GM19397 (cell line): ENCODE results near the gene PLCL2.

Experiments
- ATAC-seq: cut with Tn5 transposase; IDR thresholded peaks from one replicate; pipeline ENCODE4 v1.9.1; 2021; ENCODE audit warnings: mild to moderate bottlenecking, moderate library complexity; ENCODE audit not compliant: unreplicated experiment

PLCL2 gene

DNA sequence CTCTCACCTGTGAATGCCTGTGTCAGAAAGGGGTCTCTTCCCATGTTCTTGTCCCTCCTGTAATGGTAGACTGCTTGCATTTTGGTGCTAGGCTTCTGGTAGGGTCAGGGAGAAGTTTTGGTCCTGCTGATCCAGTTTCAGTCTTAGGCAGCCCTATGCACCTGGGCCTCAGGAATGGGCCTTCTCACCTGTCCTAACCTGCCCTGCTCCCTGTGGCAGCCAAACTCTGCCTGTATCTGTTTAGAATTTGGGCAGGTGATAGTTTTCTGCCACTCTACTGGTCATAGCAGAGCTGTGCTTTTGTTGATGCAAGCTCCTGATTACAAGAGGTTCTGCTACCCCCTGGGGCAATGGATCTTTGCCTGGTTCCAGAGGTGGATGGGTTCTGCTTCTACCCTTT lies 118.7 kb downstream of the PLCL2 start:
- ATAC-seq = no peak

DNA sequence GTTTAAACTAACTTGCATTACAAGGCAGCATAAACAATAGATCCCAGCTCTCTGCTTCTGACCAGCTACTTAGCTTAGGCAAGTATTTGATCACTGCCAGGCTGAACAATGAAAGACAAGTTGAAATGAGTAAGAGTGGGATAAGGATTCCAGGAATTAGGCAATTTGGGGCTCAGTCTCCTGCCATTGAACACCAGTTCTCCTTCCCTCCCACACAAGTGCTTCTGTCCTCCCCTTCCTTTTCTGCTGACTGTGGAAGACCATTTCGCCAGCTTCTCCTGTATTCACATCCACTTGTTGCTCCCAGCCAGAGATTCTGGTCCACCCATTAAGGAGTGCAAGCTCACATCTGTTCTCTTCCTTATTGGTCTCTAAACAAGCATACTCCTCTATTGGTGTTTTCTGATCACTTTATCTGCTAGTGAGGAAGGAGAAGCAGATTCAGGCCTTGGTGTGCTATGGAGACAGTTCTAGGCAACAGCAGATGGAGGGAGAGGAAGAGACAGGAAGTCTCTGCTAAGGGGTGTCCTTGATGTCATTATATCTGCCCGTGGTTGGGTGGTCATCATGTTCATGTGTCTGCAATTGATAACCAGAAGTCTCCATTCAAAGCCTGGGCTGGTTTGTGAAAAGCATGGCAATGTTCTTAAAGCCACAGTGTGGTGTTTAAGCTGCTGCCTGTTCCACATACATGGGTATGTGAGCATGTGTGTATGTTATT lies 121.5 kb downstream of the PLCL2 start:
- ATAC-seq = no peak

DNA sequence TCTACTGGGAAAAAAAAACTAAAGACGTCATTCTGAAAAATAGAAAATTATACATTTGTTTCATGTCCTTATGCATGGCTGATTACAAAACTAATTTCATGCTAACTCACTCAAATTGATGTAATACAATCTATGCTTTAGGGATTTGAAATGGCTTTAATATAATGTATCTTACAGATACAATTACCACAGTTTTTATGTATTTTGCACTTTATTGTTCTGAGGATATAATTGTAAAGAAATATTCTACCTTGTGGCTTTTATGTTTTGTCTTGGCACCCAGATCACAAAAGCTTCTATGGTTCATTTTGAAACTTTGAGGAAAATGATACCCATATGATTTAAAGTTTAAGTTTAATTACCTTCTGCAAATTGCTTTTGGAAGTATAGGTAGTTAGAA lies 122.5 kb downstream of the PLCL2 start:
- ATAC-seq = no peak

DNA sequence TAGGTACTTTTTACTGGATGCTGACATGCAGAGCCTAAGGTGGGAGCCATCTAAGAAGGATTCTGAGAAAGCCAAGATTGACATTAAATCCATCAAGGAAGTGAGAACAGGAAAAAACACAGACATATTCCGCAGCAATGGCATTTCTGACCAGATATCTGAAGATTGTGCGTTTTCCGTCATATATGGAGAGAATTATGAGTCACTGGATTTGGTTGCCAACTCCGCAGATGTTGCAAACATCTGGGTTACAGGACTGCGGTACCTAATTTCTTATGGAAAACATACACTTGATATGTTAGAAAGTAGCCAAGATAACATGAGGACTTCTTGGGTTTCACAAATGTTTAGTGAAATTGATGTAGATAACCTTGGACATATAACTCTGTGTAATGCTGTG lies 125.1 kb downstream of the PLCL2 start:
- no peak for ATAC-seq

DNA sequence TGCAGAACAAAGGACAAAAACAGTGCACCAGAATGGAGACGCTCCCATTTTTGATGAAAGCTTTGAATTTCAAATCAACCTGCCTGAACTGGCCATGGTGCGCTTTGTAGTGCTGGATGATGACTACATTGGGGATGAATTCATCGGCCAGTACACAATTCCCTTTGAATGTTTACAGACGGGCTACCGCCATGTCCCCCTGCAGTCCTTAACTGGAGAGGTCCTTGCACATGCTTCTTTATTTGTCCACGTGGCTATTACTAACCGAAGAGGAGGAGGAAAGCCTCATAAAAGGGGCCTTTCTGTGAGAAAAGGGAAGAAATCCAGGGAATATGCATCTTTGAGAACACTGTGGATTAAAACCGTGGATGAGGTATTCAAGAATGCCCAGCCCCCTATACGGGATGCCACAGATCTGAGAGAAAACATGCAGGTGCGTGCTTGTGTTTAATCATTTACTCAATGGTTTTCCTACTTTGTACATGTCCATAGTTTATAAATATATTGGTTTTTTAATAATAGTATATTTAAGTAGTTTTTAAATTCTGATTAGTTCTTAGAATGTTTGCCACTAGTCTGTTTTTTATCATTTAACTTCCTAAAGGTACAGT lies 127.1 kb downstream of the PLCL2 start:
- no peak for ATAC-seq

DNA sequence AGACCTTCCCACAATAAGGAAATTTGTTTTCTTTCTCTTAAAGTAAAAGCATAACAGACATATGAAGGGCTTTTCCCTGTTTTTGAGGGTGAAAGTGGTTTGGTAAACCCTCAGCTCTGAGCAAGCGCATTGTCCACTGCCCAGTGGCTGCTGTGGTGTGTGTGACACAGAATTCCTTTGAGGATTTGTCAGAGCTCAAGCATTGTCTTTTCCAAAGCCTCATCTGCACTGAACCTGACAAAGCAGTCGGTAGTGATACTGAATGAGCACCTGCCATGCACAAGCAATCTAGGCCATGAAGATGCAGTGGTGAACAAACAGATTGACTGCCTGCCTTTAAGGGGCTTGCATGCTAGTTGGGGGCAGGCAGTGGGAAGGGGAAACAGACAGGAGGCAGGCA lies 128.3 kb downstream of the PLCL2 start:
- no peak for ATAC-seq

DNA sequence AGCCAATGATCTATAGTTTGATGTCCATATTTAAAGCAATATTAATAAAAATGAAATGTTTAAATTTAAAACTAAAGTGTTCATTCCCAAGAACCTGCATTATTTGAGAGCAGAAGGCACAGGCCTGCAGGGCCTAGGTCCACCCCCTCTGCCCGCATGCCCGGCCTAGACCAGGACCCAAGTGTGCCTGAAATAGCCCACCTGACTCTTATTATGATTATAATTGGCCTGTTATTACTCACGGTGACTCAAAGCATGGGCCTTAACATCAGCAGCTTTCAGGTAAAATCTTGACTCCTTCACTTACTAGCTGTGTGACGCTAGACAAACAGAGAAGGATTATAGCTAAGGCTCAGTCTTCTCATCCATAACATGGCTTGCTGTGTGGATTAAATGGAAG lies 128.8 kb downstream of the PLCL2 start:
- no peak for ATAC-seq

DNA sequence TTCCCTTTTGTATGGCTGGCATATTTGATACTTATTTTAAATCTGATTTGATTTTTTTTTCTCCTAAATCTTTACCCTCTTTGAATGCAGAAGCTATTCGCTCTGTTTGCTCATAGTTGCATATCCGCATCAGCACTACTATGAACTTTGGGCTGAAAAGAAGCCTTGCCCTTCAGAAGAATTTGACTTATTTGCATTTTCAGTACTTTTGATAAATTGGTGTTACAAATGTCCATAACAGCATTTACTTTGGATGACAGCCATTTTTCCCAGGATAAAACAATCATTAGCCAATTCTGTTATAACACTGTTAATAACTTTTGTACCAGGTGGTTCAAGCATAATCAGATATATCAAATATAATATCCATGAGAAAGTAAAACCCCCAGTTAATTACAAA lies 129.5 kb downstream of the PLCL2 start:
- ATAC-seq = no peak

DNA sequence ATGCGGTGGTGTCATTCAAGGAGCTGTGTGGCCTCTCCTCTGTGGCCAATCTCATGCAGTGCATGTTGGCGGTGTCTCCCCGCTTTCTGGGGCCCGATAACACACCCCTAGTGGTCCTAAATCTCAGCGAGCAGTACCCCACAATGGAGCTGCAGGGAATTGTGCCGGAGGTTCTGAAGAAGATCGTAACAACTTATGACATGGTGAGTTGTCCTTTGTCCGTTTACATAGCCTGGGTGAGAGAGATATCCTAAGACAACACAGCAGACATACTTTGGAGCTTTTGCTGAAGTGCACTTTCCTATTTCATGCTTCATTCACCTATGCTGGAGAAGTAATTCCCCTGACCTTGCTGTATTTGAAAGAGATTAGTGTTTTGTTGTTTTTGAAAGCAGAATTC lies 130.0 kb downstream of the PLCL2 start:
- ATAC-seq = no peak

DNA sequence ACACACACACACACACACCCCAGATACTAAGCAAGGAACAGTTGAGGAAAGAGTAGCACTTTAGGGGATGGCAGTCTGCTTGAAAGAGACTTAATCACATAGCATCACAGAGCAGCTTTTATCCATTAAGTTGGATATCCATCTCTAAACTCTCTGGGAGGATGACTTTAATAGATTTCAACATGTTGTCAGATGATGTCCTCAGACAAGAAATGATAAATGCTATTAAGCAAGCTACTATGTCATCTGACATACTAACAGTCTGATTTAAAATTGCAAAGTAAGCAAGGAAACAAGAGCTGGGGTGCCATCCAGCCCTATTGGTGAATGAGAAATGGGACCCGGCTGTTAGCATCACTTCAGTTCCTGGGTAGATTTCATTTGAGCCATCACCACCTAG lies 136.9 kb downstream of the PLCL2 start:
- no peak for ATAC-seq

DNA sequence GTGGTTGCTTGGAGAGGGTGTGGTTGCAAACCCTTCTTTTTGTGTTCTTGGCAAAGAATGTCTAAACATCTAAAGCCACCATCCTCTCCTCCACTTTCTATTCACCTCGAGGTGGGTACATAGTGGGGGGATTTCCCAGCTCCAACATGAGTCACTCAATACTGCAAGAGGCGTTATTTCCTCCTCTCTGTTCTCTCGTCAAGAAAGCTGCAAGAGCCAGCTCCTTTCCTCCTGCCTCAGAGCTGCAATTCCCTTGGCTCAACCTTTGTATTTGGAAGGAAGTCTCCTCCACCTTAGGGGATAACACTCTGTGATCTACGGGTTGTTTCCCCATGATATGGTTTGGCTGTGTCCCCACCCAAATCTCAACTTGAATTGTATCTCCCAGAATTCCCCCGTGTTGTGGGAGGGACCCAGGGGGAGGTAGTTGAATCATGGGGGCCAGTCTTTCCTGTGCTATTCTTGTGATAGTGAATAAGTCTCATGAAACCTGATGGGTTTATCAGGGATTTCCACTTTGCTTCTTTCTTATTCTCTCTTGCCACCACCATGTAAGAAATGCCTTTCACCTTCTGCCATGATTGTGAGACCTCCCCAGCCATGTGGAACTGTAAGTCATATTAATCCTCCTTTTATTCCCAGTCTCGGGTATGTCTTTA lies 138.4 kb downstream of the PLCL2 start:
- peak; percentile 82 for ATAC-seq

DNA sequence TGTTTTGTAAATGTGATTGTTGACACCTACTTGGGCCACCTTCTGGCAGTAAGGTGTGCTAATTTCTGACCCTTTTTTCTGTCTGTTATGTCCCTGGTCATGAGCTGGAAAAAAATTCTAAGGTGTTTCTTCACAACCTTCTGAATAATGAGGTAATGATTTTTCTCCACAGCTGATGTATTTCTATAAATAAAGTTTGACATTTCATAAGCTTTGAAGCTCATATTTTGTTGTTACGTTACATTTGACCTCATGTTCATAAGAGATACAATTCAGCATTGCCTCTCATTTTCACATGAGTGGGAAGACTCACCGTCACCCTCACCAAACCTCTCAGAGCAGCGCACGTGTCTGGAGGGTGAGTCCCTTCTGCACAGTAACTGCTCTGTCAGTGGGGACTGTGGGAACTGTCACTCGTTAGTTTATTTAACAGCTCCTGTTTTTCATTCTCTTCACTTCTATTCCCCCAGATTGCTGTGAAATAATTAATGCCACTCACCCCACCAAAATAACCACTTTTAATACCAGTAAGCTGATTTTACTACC lies 140.9 kb downstream of the PLCL2 start:
- no peak for ATAC-seq

DNA sequence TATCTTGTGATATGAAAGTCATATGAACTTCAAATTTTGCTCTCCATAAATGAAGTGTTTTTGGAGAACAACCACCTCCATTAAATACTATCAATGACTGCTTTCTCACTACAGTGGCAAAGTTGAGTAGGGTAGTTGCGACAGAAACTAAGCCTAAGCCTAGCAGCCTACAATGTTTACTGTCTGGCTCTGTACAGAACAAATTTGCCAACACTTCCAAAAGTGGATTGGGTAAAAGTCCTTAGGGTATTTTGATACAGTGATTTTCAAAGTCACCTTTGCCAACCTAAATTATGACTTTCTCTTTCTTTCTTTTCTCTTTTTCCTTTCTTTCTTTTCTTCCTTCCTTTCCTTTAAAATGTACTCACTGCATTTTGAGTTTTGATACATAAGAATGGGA lies 142.6 kb downstream of the PLCL2 start:
- no peak for ATAC-seq

DNA sequence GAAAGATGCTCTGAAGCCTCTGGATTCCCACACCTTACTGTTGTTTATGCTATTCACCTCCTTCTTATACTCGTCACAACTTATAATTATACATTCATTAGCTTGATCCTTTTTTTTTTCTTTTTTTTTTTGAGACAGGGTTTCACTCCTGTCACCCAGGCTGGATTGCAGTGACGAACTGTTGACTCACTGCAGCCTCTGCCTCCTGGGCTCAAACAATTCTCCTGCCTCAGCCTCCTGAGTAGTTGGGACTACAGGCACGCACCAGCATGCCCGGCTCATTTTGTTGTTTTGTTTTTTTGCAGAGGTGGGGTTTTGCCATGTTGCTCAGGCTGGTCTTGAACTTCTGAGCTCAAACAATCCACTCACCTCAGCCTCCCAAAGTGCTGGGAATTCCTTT lies 143.6 kb downstream of the PLCL2 start:
- no peak for ATAC-seq

DNA sequence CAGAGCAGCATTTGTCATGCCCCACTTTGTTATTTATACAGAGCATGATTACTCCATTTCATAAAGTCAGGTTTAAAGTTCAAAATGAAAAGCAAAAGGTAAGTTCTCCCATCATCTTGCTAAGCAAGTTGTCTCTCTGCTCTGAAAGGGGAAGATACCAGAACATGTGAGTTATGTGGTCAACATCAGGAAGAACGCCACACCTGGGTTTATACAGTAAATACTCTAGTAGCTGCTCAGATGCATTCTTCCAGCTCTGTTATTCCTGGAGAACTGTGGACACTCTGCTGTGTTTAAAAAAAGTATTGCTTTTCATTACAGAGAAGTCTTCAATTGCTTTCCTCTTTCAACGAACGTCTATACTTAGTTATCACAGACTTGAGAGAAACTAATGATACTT lies 145.7 kb downstream of the PLCL2 start:
- no peak for ATAC-seq

DNA sequence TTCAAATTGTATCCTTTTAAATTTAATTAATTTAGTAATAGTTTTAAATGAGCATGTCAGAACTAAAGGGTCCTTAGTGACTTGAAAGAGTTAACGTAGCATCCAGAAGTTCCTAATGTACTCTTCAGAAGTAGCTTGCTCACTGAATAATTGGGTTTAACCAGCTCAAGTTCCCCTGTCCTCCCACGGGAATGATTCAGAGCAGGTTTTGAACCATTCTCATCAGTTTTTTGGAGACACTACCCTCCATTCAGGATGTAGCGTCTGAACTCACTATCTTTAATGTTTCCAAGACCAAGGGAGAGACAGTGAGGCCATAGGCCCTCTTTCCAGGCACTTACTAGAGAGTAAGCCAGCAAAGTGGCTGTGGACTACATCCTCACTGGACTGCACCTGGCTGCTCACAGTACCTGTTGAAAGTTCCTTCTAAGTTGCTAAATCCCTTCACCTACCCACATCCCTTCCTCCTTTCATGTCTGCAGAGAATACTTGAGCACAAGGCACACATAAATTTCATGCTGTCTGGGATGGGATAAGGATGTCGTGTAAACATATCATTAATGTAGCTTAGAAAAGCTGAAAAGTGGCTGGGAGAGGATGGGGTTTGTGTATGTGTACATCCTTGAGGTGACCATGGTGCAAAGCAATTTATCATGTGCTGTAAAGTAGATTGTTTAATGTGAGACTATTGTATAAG lies 146.3 kb downstream of the PLCL2 start:
- no peak for ATAC-seq

DNA sequence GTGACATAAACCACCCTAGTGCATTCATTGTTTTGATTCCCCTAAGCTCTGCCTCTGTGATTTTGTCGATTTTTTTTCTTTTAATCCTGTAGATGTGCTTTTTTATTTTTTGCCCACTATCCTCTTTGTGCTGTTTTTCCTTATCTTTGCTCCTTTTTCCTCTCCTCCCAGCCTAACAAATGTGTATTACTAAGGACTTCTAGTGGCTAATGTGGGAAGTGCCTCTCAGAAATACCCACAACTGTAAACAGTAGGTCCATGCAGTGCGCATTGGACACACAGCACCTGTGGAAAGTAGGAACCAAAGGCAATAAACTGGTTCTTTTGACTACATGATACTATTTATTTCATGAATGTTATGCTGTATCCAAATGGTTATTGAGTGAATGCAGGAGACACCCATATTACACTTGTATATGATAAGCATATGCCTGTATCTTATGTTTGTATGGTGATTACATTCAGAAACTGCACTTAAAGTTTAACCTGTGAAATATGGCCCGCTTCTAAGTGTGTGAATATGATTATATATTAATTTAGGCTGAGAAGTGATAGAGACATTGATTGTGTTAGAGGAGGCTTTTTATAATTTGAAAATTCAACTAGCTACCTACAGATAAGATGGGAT lies 147.8 kb downstream of the PLCL2 start:
- ATAC-seq = no peak

DNA sequence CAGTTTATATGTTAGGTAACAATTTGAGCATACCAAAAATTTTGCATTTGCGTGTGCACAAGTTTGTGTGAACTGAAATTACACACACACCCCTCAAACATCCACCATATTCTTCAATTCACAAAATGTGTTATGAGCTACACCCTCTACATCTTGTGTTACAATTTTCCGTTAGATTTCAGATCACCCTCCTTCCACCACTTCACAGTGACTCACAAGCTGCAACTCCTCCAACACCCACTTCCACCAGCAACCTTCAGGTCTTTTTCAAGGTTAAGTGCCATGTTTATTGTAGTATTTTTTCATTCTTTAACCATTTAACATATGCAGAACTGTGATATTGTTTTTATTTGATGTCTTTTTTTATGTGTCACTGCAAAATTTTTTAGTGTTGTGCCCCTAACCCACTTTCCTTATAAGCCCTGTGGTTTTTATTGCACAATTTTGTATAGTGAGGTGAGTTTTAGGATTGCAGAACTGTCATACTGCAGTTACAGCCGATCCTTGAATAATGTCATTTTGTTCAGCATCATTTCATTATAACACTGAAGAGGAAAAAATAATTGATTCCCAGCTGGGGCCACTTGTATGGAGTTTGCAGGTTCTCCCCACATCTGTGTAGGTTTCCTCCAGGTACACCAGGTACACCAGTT lies 148.9 kb downstream of the PLCL2 start:
- no peak for ATAC-seq

DNA sequence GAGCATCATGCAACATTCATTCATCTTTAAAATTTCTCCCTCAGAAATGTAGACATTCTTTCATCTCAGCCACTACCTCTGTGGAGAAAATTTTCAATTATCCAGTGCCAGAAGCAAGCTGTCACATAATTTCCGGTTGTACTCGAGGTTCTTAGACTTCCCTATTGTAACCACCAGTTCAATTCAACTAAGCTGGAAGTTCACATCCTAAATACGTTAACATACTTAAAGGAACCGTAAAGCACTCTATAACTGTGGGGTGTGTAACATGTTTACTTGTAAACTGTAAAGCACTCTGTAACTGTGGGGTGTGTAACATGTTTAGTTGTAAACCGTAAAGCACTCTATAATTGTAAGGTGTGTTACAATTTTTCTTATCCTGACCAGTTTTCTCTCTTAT lies 150.3 kb downstream of the PLCL2 start:
- no peak for ATAC-seq

DNA sequence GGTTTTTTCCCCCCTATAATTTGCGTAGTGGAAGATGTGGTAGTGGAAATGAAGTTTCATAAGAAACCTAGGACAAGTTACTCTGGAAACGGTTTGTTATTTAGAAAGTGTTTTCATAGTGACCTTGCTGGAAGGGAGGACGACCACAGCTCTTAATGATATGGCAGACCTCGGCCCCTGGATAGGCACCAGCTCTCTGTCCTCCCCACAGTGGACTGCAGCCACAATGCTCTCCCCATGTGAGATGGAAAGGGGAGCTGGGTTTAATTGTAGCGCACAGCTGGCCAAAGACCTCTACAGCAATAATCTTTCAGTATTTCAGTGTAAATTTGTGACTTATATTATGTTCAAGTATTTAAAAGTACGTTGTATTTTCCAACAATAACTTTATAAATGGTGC lies 151.2 kb downstream of the PLCL2 start:
- ATAC-seq = no peak

DNA sequence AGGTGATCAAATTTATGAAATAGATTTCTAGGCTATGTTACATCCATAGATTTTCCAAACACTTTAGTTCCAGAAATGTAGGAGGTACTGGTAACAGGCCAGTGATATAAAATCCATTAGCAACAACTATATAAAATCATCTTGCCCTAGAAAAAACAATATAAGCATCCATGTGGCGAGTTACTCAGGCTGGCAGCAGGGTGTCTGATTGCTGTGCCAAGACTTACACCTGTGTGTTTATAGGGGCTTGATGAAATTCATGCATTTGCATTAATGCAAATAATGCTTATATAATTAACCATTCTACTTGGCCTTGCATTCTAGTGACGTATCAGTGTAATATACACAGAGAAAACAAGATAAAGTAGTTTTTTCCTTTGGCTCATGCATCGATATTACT lies 153.4 kb downstream of the PLCL2 start:
- ATAC-seq = no peak
